Adrenal gland (tissue), 12 donors: ENCODE data around the gene PABPC1L. TPM values are rescaled to one million over a fixed set of nuclear protein-coding genes. Genes with fewer than 3 reads are reported as not detected.

Experiments
- DNase-seq, 7 donors: peaks; one replicate each; pipeline ENCODE4 v3.0.0-alpha.2; 2019 to 2020
- H3K27ac ChIP-seq, 5 donors: fragments of 200-600 bp; sonication (generic) in 4 of 5; 1 replicate in 3 of 5; 2 replicates in 2 of 5; pipeline versions ENCODE4 v1.5.1 to v1.8.0; 2016 to 2020; ENCODE audit warnings: mild to moderate bottlenecking in 1 of 5
- H3K27me3 ChIP-seq: fragments of 200-600 bp; 2 replicates; pipeline ENCODE4 v1.8.0; 2021
- H3K36me3 ChIP-seq, 2 donors: fragments of 200-600 bp; replicated peaks in 1 of 2; 1 replicate in 1 of 2; 2 replicates in 1 of 2; pipeline versions ENCODE4 v1.5.1 to v1.8.0; 2018 to 2022
- H3K4me1 ChIP-seq, 2 donors: fragments of 200-600 bp; replicated peaks in 1 of 2; 1 replicate in 1 of 2; 2 replicates in 1 of 2; pipeline versions ENCODE4 v1.5.1 to v1.8.0; 2018 to 2021
- H3K4me3 ChIP-seq, 4 donors: fragments of 200-600 bp; sonication (generic) in 3 of 4; one replicate each; pipeline ENCODE4 v1.5.1; 2016 to 2018
- H3K9me3 ChIP-seq, 3 donors: fragments of 200-600 bp; sonication (generic) in 1 of 3; replicated peaks in 1 of 3; 1 replicate in 2 of 3; 2 replicates in 1 of 3; pipeline versions ENCODE4 v1.5.1 to v1.8.0; 2016 to 2021
- CTCF ChIP-seq, 6 experiments: fragments of 450-650 bp in 4 of 6; fragments of 200-600 bp in 2 of 6; sonication (generic) in 1 of 6; IDR thresholded peaks; 1 replicate in 5 of 6; 2 replicates in 1 of 6; pipeline versions ENCODE4 v1.5.1 to v1.8.0; 2016 to 2021; ENCODE audit warnings: antibody characterized with exemption in 6 of 6, mild to moderate bottlenecking in 2 of 6, moderate library complexity in 1 of 6
- POLR2A ChIP-seq, 2 donors: fragments of 450-650 bp; IDR thresholded peaks; one replicate each; pipeline ENCODE4 v1.6.1; 2017; ENCODE audit warnings: antibody characterized with exemption in 2 of 2, mild to moderate bottlenecking in 2 of 2, moderate library complexity in 1 of 2
- WGBS, 4 donors: extraction: QIAGEN DNeasy Blood & Tissue Kit in 2 of 4; methylation state at CpG; one replicate each; pipeline versions ENCODE4 v1.1.5 to v1.1.7; 2013 to 2017; 5-methylcytosine and 5-hydroxymethylcytosine counted together
- intact Hi-C, 2 donors: fragments of 100-400 bp; cut with DNase I; formaldehyde crosslinking; loops; one replicate each; pipeline versions ENCODE4 v1.14.1 to v1.15.0; 2022 to 2023
- polyA plus RNA-seq, 3 donors: library from polyadenylated mRNA; stranded (reverse); fragments of 200-250 nt in 2 of 3; fragments of 350-450 nt in 1 of 3; fragmentation: Illumina TruSeq in 1 of 3; extraction: RNeasy Lipid Tissue Mini Kit (QIAGEN cat#74804) in 1 of 3; gene quantifications; one replicate each; pipeline ENCODE4 v1.2.3, GENCODE V29; 2013 to 2014
- total RNA-seq, 9 donors: library from RNA; depleted of rRNA in 4 of 9; stranded (reverse); fragments of >200 nt in 4 of 9; fragments of 120-200 nt in 1 of 9; fragmentation: NEBNext Ultra II Directional in 1 of 9; extraction: Animal tissue kit (Norgen Biotek cat#: 25700) in 1 of 9; gene quantifications; one replicate each; pipeline versions ENCODE4 v1.1.0 to v1.2.4, GENCODE V29; 2013 to 2023
- donor health status: healthy with polysubstance abuse.
- donor health status: Bipolar disorder and iron deficiency.
- donor health status: DM: yes; HTN: yes; CAD: no.
- donor health status: DM: no; HTN: no; CAD: no.
- donor health status: DM: no; HTN: no; CAD: no.
- donor health status: DM: yes; HTN: yes; CAD: no.

The PABPC1L gene
- total and polyA plus RNA-seq, 12 donors: 2.8 to 90.3 (median 13.1) TPM

- DNase-seq: no peak
- no peaks in the 10 kb centered on the region for H3K27me3 ChIP-seq
- H3K27ac ChIP-seq: no peak overlapping the region
- intact Hi-C loops: no loop called here
- WGBS, 4 donors: 88 to 95% (median 91%) methylated on average over 1 of the region's 1 CpG
- no peak for TF ChIP-seq CTCF (IDR thresholded peaks at IDR 0.05)
- no peak for TF ChIP-seq POLR2A (IDR thresholded peaks at IDR 0.05)
- H3K4me1 ChIP-seq: peaks cover 15 to 36% of the 10 kb centered on the region in 2 donors
- H3K9me3 ChIP-seq: no peaks in the 10 kb centered on the region
- H3K4me3 ChIP-seq: no peak overlapping the region
- peaks cover 0 to 16% of the 10 kb centered on the region in 2 donors for H3K36me3 ChIP-seq
Observed at GRCh38 chr20:44988631-44989171, 78.8 kb downstream of the PABPC1L start.

Other genes starting within 250 kb of the PABPC1L start
- gene CCN5, start 194.7 kb upstream of the PABPC1L start, total RNA-seq: 100 to 1,000 TPM in 2 of 9 donors, 10 to 100 TPM in 7; 14.0 to 115 (median 62.0) TPM
- gene CCN5, start 194.7 kb upstream of the PABPC1L start, polyA plus RNA-seq: 10 to 100 TPM in 2 of 3 donors, 1 to 10 TPM in 1; 8.0 to 47.3 (median 19.1) TPM
- gene KCNK15, start 164.2 kb upstream of the PABPC1L start, total RNA-seq: 10 to 100 TPM in 1 of 9 donors, 1 to 10 TPM in 6, under 1 TPM in 2; 0.44 to 11.0 (median 2.8) TPM
- under 1 TPM; 0.42 to 0.84 (median 0.56) TPM for gene KCNK15, start 164.2 kb upstream of the PABPC1L start, polyA plus RNA-seq
- 1 to 10 TPM in 3 of 9 donors, under 1 TPM in 5, not detected in 1; 0.11 to 6.3 (median 0.67) TPM for gene RIMS4, start 99.5 kb upstream of the PABPC1L start, total RNA-seq
- gene RIMS4, start 99.5 kb upstream of the PABPC1L start, polyA plus RNA-seq: 1 to 10 TPM in 1 of 3 donors, under 1 TPM in 2; 0.54 to 1.5 (median 0.86) TPM
- 100 to 1,000 TPM; 109 to 207 (median 144) TPM for gene YWHAB, start 24.4 kb upstream of the PABPC1L start, total RNA-seq
- gene YWHAB, start 24.4 kb upstream of the PABPC1L start, polyA plus RNA-seq: 100 to 1,000 TPM in 1 of 3 donors, 10 to 100 TPM in 2; 53.1 to 293 (median 74.4) TPM
- 100 to 1,000 TPM in 1 of 9 donors, 10 to 100 TPM in 8; 20.7 to 178 (median 52.1) TPM for gene TOMM34, start 50.3 kb downstream of the PABPC1L start, total RNA-seq
- gene TOMM34, start 50.3 kb downstream of the PABPC1L start, polyA plus RNA-seq: 100 to 1,000 TPM in 1 of 3 donors, 10 to 100 TPM in 2; 17.8 to 120 (median 30.7) TPM
- gene STK4, start 56.5 kb downstream of the PABPC1L start, total RNA-seq: 10 to 100 TPM; 15.0 to 39.3 (median 33.9) TPM
- gene STK4, start 56.5 kb downstream of the PABPC1L start, polyA plus RNA-seq: 10 to 100 TPM in 2 of 3 donors, 1 to 10 TPM in 1; 7.1 to 24.6 (median 11.1) TPM
- 1 to 10 TPM in 4 of 9 donors, under 1 TPM in 5; 0.21 to 3.7 (median 0.87) TPM for gene KCNS1, start 191.1 kb downstream of the PABPC1L start, total RNA-seq
- gene KCNS1, start 191.1 kb downstream of the PABPC1L start, polyA plus RNA-seq: under 1 TPM; 0.24 to 0.30 (median 0.29) TPM
- gene WFDC5, start 205.1 kb downstream of the PABPC1L start, total RNA-seq: not detected
- not detected for gene WFDC5, start 205.1 kb downstream of the PABPC1L start, polyA plus RNA-seq
- gene WFDC12, start 214.4 kb downstream of the PABPC1L start, total RNA-seq: not detected
- gene WFDC12, start 214.4 kb downstream of the PABPC1L start, polyA plus RNA-seq: not detected